ENCODE measurements around the gene LPAR3.

DNA sequence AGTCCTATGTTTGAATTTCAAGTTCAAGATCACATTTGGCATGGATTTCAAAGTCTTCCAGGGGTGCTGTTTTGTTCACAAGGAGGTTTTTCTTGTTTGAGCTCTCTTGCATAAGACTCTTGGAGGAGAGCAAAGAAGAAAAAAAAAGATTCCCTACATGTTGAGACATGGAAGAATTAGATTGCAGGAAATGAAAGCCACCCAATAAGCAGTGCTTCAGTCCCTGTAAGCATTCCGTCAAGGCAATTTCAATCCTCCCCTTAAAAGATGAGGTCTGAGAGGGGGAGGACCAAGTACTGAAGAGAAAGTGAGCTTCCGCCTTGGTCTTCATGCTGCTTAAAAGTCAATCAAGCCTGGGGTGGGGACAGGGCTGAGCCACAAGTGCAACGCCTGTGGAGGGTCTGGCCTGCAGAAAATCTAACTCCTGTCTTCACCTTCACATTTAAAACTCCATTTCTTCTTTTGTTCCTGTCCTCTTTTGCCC is 50.2 kb downstream of the LPAR3 start:
- TF ChIP-seq, protein P1, sequence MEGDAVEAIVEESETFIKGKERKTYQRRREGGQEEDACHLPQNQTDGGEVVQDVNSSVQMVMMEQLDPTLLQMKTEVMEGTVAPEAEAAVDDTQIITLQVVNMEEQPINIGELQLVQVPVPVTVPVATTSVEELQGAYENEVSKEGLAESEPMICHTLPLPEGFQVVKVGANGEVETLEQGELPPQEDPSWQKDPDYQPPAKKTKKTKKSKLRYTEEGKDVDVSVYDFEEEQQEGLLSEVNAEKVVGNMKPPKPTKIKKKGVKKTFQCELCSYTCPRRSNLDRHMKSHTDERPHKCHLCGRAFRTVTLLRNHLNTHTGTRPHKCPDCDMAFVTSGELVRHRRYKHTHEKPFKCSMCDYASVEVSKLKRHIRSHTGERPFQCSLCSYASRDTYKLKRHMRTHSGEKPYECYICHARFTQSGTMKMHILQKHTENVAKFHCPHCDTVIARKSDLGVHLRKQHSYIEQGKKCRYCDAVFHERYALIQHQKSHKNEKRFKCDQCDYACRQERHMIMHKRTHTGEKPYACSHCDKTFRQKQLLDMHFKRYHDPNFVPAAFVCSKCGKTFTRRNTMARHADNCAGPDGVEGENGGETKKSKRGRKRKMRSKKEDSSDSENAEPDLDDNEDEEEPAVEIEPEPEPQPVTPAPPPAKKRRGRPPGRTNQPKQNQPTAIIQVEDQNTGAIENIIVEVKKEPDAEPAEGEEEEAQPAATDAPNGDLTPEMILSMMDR (conservative IDR thresholded peaks at IDR 0.05 in 1 of 2, IDR thresholded peaks at IDR 0.05 in 1 of 2; ENCODE audit: low read depth in 1 of 2, low read length in 2 of 2) = no peak
- no peak for TF ChIP-seq EZH2 (IDR thresholded peaks at IDR 0.05; ENCODE audit: low read length, missing control alignments)

All from fibroblast of lung (primary cell).